Astrocyte (in vitro differentiated cells and primary cell): ENCODE measurements around the gene CRIM1.
"Not testable (repeated sequence)": the region's sequence is repeated elsewhere in the genome, so short reads cannot be mapped to it uniquely, and the experiment has no call there.

ENCODE experiments used
- CTCF ChIP-seq: IDR thresholded peaks from 2 replicates; pipeline ENCODE4 v1.5.1; 2011; ENCODE audit warnings: low read depth, mild to moderate bottlenecking, inconsistent platforms, low read length, moderate library complexity; ENCODE audit not compliant: insufficient read depth
- EZH2 ChIP-seq: IDR thresholded peaks from 2 replicates; pipeline ENCODE4 v1.6.1; 2012; ENCODE audit warnings: mild to moderate bottlenecking, low read length, inconsistent platforms; ENCODE audit not compliant: insufficient read depth

GRCh38 chr2:36310444-36310843 lies 45.1 kb upstream of the CRIM1 start:
- not testable (repeated sequence) for TF ChIP-seq CTCF, EZH2
